B cell (primary cell): ENCODE results near the gene TAS1R1. TPM values are rescaled to one million over a fixed set of nuclear protein-coding genes. Genes with fewer than 3 reads are reported as not detected.

ENCODE experiments used
- ATAC-seq: fragments of 200-7000 bp; cut with Tn5 transposase; one replicate; pipeline ENCODE4 v1.10.0; 2021; ENCODE audit warnings: low read depth, mild to moderate bottlenecking, moderate number of reproducible peaks, moderate library complexity
- CTCF ChIA-PET: fragments of 350-600 bp; sonication (Branson Sonifier 250); formaldehyde crosslinking; loops from one replicate; lab custom pipeline; 2021; ENCODE audit warnings: antibody characterized with exemption, inconsistent platforms; lab: Charles Lee
- POLR2A ChIA-PET: fragments of 350-600 bp; sonication (Branson Sonifier 250); formaldehyde crosslinking; loops from one replicate; lab custom pipeline; 2021; ENCODE audit warnings: antibody characterized with exemption; lab: Charles Lee
- DNase-seq: peaks from one replicate; pipeline ENCODE4 v3.0.0; 2013
- H2AFZ ChIP-seq: 2 replicates; pipeline ENCODE4 v1.6.1; 2012; ENCODE audit warnings: mild to moderate bottlenecking, low read depth, low read length; ENCODE audit not compliant: insufficient read depth, poor library complexity, severe bottlenecking
- H3K27ac ChIP-seq, 2 donors: 1 replicate in 1 of 2; 2 replicates in 1 of 2; pipeline ENCODE4 v1.5.1; 2012 to 2013; ENCODE audit warnings: low read length in 2 of 2, mild to moderate bottlenecking in 2 of 2, moderate library complexity in 1 of 2
- H3K27me3 ChIP-seq, 4 experiments: fragments of 200-600 bp in 1 of 4; sonication (generic) in 1 of 4; replicated peaks in 1 of 4; 1 replicate in 2 of 4; 2 replicates in 2 of 4; pipeline versions ENCODE4 v1.6.1 to v1.7.0; 2013 to 2016; ENCODE audit warnings: low read length in 3 of 4, mild to moderate bottlenecking in 2 of 4, mixed read lengths in 1 of 4, moderate library complexity in 1 of 4; ENCODE audit not compliant: insufficient read depth in 4 of 4, control insufficient read depth in 3 of 4; ENCODE audit errors: control extremely low read depth in 1 of 4
- H3K36me3 ChIP-seq, 2 experiments: replicated peaks in 1 of 2; 1 replicate in 1 of 2; 2 replicates in 1 of 2; pipeline versions ENCODE4 v1.6.1 to v1.7.1; 2013; ENCODE audit warnings: low read length in 1 of 2; ENCODE audit not compliant: insufficient read depth in 2 of 2, control insufficient read depth in 1 of 2; ENCODE audit errors: control extremely low read depth in 1 of 2, extremely low read depth in 1 of 2
- H3K4me1 ChIP-seq, 2 donors: fragments of 200-600 bp in 1 of 2; sonication (generic) in 1 of 2; 1 replicate in 1 of 2; 2 replicates in 1 of 2; pipeline versions ENCODE4 v1.5.1 to v1.6.1; 2013 to 2017; ENCODE audit warnings: low read length in 2 of 2; ENCODE audit not compliant: control insufficient read depth in 2 of 2, insufficient read depth in 2 of 2
- H3K4me2 ChIP-seq: replicated peaks from 2 replicates; pipeline ENCODE3; 2012; ENCODE audit warnings: mild to moderate bottlenecking, low read depth, low read length; ENCODE audit not compliant: poor library complexity, severe bottlenecking
- H3K4me3 ChIP-seq, 5 experiments: fragments of 200-600 bp in 1 of 5; sonication (generic) in 1 of 5; 1 replicate in 3 of 5; 2 replicates in 2 of 5; pipeline versions ENCODE4 v1.5.1 to v1.7.0; 2011 to 2016; ENCODE audit warnings: low read length in 4 of 5, mild to moderate bottlenecking in 4 of 5, low read depth in 2 of 5, control low read depth in 1 of 5, moderate library complexity in 1 of 5; ENCODE audit not compliant: insufficient read depth in 1 of 5; ENCODE audit errors: control extremely low read depth in 1 of 5, extremely low read depth in 1 of 5
- H3K79me2 ChIP-seq: fragments of 200-600 bp; sonication (generic); one replicate; pipeline ENCODE4 v1.6.0; 2016; ENCODE audit warnings: low read length; ENCODE audit not compliant: control insufficient read depth, insufficient read depth
- H3K9ac ChIP-seq: fragments of 200-600 bp; sonication (generic); 2 replicates; pipeline ENCODE4 v1.6.1; 2017; ENCODE audit warnings: mild to moderate bottlenecking, low read length, moderate library complexity
- H3K9me3 ChIP-seq, 3 donors: one replicate each; pipeline versions ENCODE4 v1.6.1 to v1.7.1; 2013; ENCODE audit warnings: low read length in 2 of 3; ENCODE audit not compliant: control insufficient read depth in 2 of 3, insufficient read depth in 1 of 3; ENCODE audit errors: control extremely low read depth in 1 of 3
- H4K20me1 ChIP-seq: 2 replicates; pipeline ENCODE4 v1.6.0; 2012; ENCODE audit warnings: mild to moderate bottlenecking, low read length; ENCODE audit not compliant: insufficient read depth, control insufficient read depth, poor library complexity, severe bottlenecking
- H3K27ac Mint-ChIP-seq: one replicate; pipeline ENCODE4 v1.8.0; 2021; ENCODE audit warnings: mixed read lengths
- H3K27me3 Mint-ChIP-seq: one replicate; pipeline ENCODE4 v1.8.0; 2021; ENCODE audit warnings: mixed read lengths
- H3K4me1 Mint-ChIP-seq: one replicate; pipeline ENCODE4 v1.8.0; 2021; ENCODE audit warnings: mixed read lengths
- H3K4me3 Mint-ChIP-seq: one replicate; pipeline ENCODE4 v1.8.0; 2021; ENCODE audit warnings: mixed read lengths
- H3K9me3 Mint-ChIP-seq: one replicate; pipeline ENCODE4 v1.8.0; 2022; ENCODE audit warnings: mixed read lengths; ENCODE audit not compliant: insufficient read depth
- CTCF ChIP-seq: fragments of 200-600 bp; IDR thresholded peaks from one replicate; pipeline ENCODE4 v1.8.0; 2022; ENCODE audit warnings: antibody characterized with exemption, mild to moderate bottlenecking
- EZH2 ChIP-seq: IDR thresholded peaks from 2 replicates; pipeline ENCODE4 v1.6.1; 2012; ENCODE audit warnings: borderline replicate concordance, low read depth, mild to moderate bottlenecking, moderate library complexity, low read length; ENCODE audit not compliant: insufficient read depth, poor library complexity, severe bottlenecking
- WGBS: methylation state at CpG from one replicate; pipeline ENCODE4 v1.1.5; 2013; ENCODE audit warnings: missing lambda C conversion rate; ENCODE audit not compliant: insufficient coverage; 5-methylcytosine and 5-hydroxymethylcytosine counted together
- intact Hi-C: fragments of 100-400 bp; cut with micrococcal nuclease; formaldehyde crosslinking; loops from one replicate; pipeline ENCODE4 v1.10.0; 2022
- polyA plus RNA-seq: library from polyadenylated mRNA; depleted of rRNA; stranded (reverse); fragments of >200 nt; gene quantifications from 2 replicates; pipeline ENCODE4 v1.2.3, GENCODE V29; 2012
- total RNA-seq, 2 donors: library from RNA; stranded (reverse); fragments of 120-200 nt in 1 of 2; gene quantifications; 1 replicate in 1 of 2; 2 replicates in 1 of 2; pipeline versions ENCODE4 v1.2.3 to v1.2.4, GENCODE V29; 2013 to 2022

TAS1R1 gene
- total and polyA plus RNA-seq, 2 donors (not counting 1 experiment from before 2014, with no cell fraction given): 0.09 TPM; not detected in 1

GRCh38 chr1:6585081-6585722 lies 30.1 kb downstream of the TAS1R1 start:
- Mint-ChIP-seq H3K27ac (no peak overlapping the region), H3K9me3 (no peaks in the 10 kb centered on the region), H3K4me3 (no peak overlapping the region), H3K27me3 (no peaks in the 10 kb centered on the region), H3K4me1 (peaks cover 31% of the 10 kb centered on the region)
- 93% methylated on average over 12 of the region's 12 CpGs for WGBS
- POLR2A ChIA-PET: interaction anchor here (0.5 kb wide), 1 partner anchor 39 kb away, joined by 4 read pairs; no protein-coding TSS in a partner anchor
- intact Hi-C loops: no loop called here
- H4K20me1 ChIP-seq: peaks cover 48% of the 10 kb centered on the region
- no peak overlapping the region for H3K9ac ChIP-seq
- H3K79me2 ChIP-seq: peaks cover 41% of the 10 kb centered on the region
- H3K27ac ChIP-seq: no peak overlapping the region
- no peak overlapping the region for H3K4me2 ChIP-seq
- no peak for TF ChIP-seq EZH2
- TF ChIP-seq CTCF: no peak
- peaks cover 16 to 33% of the 10 kb centered on the region in 2 donors for H3K4me1 ChIP-seq
- ATAC-seq (no peak), DNase-seq (no peak)
- CTCF ChIA-PET: no interaction called here
- peaks cover 0 to 33% of the 10 kb centered on the region in 2 experiments for H3K36me3 ChIP-seq
- no peaks in the 10 kb centered on the region for H3K27me3 ChIP-seq
- H3K9me3 ChIP-seq: no peaks in the 10 kb centered on the region
- no peak overlapping the region for H2AFZ ChIP-seq
- H3K4me3 ChIP-seq: no peak overlapping the region

GRCh38 chr1:6585841-6586240 lies 30.7 kb downstream of the TAS1R1 start:
- Mint-ChIP-seq H3K27me3 (no peaks in the 10 kb centered on the region), H3K9me3 (no peaks in the 10 kb centered on the region), H3K4me1 (peaks cover 24% of the 10 kb centered on the region), H3K4me3 (no peak overlapping the region), H3K27ac (no peak overlapping the region)
- intact Hi-C loops: no loop called here
- Histone ChIP-seq H4K20me1 (peaks cover 48% of the 10 kb centered on the region), H3K4me2 (no peak overlapping the region), H3K27me3 (no peaks in the 10 kb centered on the region), H3K79me2 (peaks cover 34% of the 10 kb centered on the region), H3K9me3 (no peaks in the 10 kb centered on the region), H3K4me1 (peaks cover 12 to 27% of the 10 kb centered on the region in 2 donors), H3K4me3 (no peak overlapping the region), H2AFZ (no peak overlapping the region), H3K9ac (no peak overlapping the region), H3K36me3 (peaks cover 0 to 39% of the 10 kb centered on the region in 2 experiments), H3K27ac (no peak overlapping the region)
- TF ChIP-seq CTCF (no peak), EZH2 (no peak)
- 99% methylated on average over 7 of the region's 7 CpGs for WGBS
- ATAC-seq (no peak), DNase-seq (no peak)
- POLR2A ChIA-PET: no interaction called here
- CTCF ChIA-PET: no interaction called here
